ENCODE measurements around the gene HOGA1.

- TF ChIP-seq CTCF (conservative IDR thresholded peaks at IDR 0.05) (no peak), EZH2 (IDR thresholded peaks at IDR 0.05; ENCODE audit: low read depth) (no peak)
Measured at GRCh38 chr10:97549587-97550322, 34.4 kb upstream of the HOGA1 start.

Measured in PC-9 (cell line).